IMR-90 (cell line): ENCODE results near the gene TENM4. TPM values are rescaled to one million over a fixed set of nuclear protein-coding genes. Genes with fewer than 3 reads are reported as not detected.

Source experiments
- ATAC-seq: fragments of 200-7000 bp; cut with Tn5 transposase; 2 replicates; pipeline ENCODE4 v1.9.1; 2020; ENCODE audit warnings: low read depth, mild to moderate bottlenecking, moderate library complexity
- BruUV-seq: library from RNA; stranded (reverse); fragments of 400-500 nt; replicated peaks from 2 replicates; lab custom pipeline; 2021; lab: Mats Ljungman, UMichigan
- CTCF ChIA-PET: fragments of 300-600 bp; formaldehyde crosslinking; extraction: SDS; loops from one replicate; lab custom pipeline; 2021; ENCODE audit warnings: antibody characterized with exemption; lab: Yijun Ruan, JAX
- POLR2A ChIA-PET: fragments of 300-600 bp; sonication (Branson Sonifier 250); formaldehyde crosslinking; loops from one replicate; lab custom pipeline; 2022; ENCODE audit warnings: antibody characterized with exemption; ENCODE audit not compliant: unreplicated experiment; lab: Charles Lee
- DNase-seq: peaks from one replicate; pipeline ENCODE4 v3.0.0; 2013
- H2AFZ ChIP-seq: replicated peaks from 2 replicates; pipeline ENCODE3; 2013; ENCODE audit warnings: low read length, mild to moderate bottlenecking; ENCODE audit not compliant: poor library complexity
- H2AK5ac ChIP-seq: 2 replicates; pipeline ENCODE4 v1.6.1; 2013; ENCODE audit warnings: low read depth, low read length, inconsistent platforms
- H2AK9ac ChIP-seq: replicated peaks from 2 replicates; pipeline ENCODE3; 2013; ENCODE audit warnings: mild to moderate bottlenecking, low read depth, low read length, moderate library complexity; ENCODE audit not compliant: poor library complexity
- H2BK120ac ChIP-seq: 2 replicates; pipeline ENCODE4 v1.6.1; 2013; ENCODE audit warnings: low read depth, low read length, inconsistent platforms
- H2BK15ac ChIP-seq: 3 replicates; pipeline ENCODE4 v1.6.1; 2013; ENCODE audit warnings: low read depth, low read length, inconsistent platforms
- H2BK20ac ChIP-seq: 2 replicates; pipeline ENCODE4 v1.6.1; 2013; ENCODE audit warnings: low read depth, mild to moderate bottlenecking, inconsistent platforms, low read length, moderate library complexity
- H2BK5ac ChIP-seq: 2 replicates; pipeline ENCODE4 v1.6.1; 2013; ENCODE audit warnings: mild to moderate bottlenecking, low read depth, low read length, inconsistent platforms; ENCODE audit not compliant: poor library complexity, severe bottlenecking
- H3K14ac ChIP-seq: replicated peaks from 2 replicates; pipeline ENCODE4 v1.6.1; 2013; ENCODE audit warnings: low read depth, low read length, inconsistent platforms
- H3K18ac ChIP-seq: 2 replicates; pipeline ENCODE4 v1.6.1; 2013; ENCODE audit warnings: low read depth, low read length, control low read depth
- H3K23ac ChIP-seq: 2 replicates; pipeline ENCODE4 v1.6.1; 2013; ENCODE audit warnings: low read depth, low read length, inconsistent platforms
- H3K27ac ChIP-seq: 2 replicates; pipeline ENCODE4 v1.5.1; 2013; ENCODE audit warnings: mild to moderate bottlenecking, control low read depth, low read length; ENCODE audit not compliant: insufficient read depth
- H3K27me3 ChIP-seq: 2 replicates; pipeline ENCODE4 v1.6.1; 2013; ENCODE audit warnings: low read length; ENCODE audit not compliant: control insufficient read depth, insufficient read depth
- H3K36me3 ChIP-seq: 2 replicates; pipeline ENCODE4 v1.6.1; 2013; ENCODE audit warnings: low read length, mixed read lengths; ENCODE audit not compliant: control insufficient read depth, insufficient read depth
- H3K4ac ChIP-seq: 2 replicates; pipeline ENCODE4 v1.6.1; 2013; ENCODE audit warnings: low read depth, low read length, inconsistent platforms
- H3K4me1 ChIP-seq: 2 replicates; pipeline ENCODE4 v1.6.1; 2013; ENCODE audit warnings: low read length, mixed read lengths; ENCODE audit not compliant: control insufficient read depth, insufficient read depth
- H3K4me2 ChIP-seq: 2 replicates; pipeline ENCODE4 v1.6.1; 2013; ENCODE audit warnings: low read depth, mild to moderate bottlenecking, control low read depth, low read length, moderate library complexity
- H3K4me3 ChIP-seq: 2 replicates; pipeline ENCODE4 v1.5.1; 2013; ENCODE audit warnings: low read depth, mild to moderate bottlenecking, control low read depth, low read length, moderate library complexity; ENCODE audit not compliant: insufficient read depth
- H3K56ac ChIP-seq: 2 replicates; pipeline ENCODE4 v1.6.1; 2013; ENCODE audit warnings: low read length, inconsistent platforms; ENCODE audit not compliant: insufficient read depth; ENCODE audit errors: extremely low read depth
- H3K79me1 ChIP-seq, 2 experiments: 2 replicates each; pipeline ENCODE4 v1.6.1; 2013; ENCODE audit warnings: low read length in 2 of 2, inconsistent platforms in 1 of 2, low read depth in 1 of 2
- H3K9ac ChIP-seq: 2 replicates; pipeline ENCODE4 v1.6.1; 2013; ENCODE audit warnings: low read depth, low read length, control low read depth
- H3K9me1 ChIP-seq: 2 replicates; pipeline ENCODE4 v1.6.1; 2013; ENCODE audit warnings: low read length, inconsistent platforms; ENCODE audit not compliant: insufficient read depth
- H3K9me3 ChIP-seq: 2 replicates; pipeline ENCODE4 v1.6.1; 2013; ENCODE audit warnings: low read length; ENCODE audit not compliant: control insufficient read depth, insufficient read depth
- H4K20me1 ChIP-seq: 2 replicates; pipeline ENCODE4 v1.6.1; 2013; ENCODE audit warnings: low read length, inconsistent platforms; ENCODE audit not compliant: insufficient read depth
- H4K5ac ChIP-seq: 2 replicates; pipeline ENCODE4 v1.6.1; 2013; ENCODE audit warnings: mild to moderate bottlenecking, low read depth, low read length, control low read depth
- H4K8ac ChIP-seq, 2 experiments: 2 replicates each; pipeline ENCODE4 v1.6.1; 2013; ENCODE audit warnings: low read depth in 2 of 2, low read length in 2 of 2, control low read depth in 1 of 2, inconsistent platforms in 1 of 2
- H4K91ac ChIP-seq: 2 replicates; pipeline ENCODE4 v1.6.1; 2013; ENCODE audit warnings: low read depth, low read length, inconsistent platforms; ENCODE audit not compliant: insufficient read depth
- BHLHE40 ChIP-seq: fragments of 150-350 bp; IDR thresholded peaks from 2 replicates; pipeline ENCODE4 v1.6.1; 2016; ENCODE audit warnings: mild to moderate bottlenecking, low read depth, low read length
- CEBPB ChIP-seq: IDR thresholded peaks from 2 replicates; pipeline ENCODE4 v1.6.1; 2012; ENCODE audit warnings: low read depth, low read length, improper control_type of control experiment
- CHD1 ChIP-seq: IDR thresholded peaks from 2 replicates; pipeline ENCODE4 v1.6.1; 2012; ENCODE audit warnings: low read depth, low read length, improper control_type of control experiment
- FOS ChIP-seq: fragments of 150-350 bp; IDR thresholded peaks from 2 replicates; pipeline ENCODE4 v1.6.1; 2016; ENCODE audit warnings: low read depth, low read length
- MAFK ChIP-seq: IDR thresholded peaks from 2 replicates; pipeline ENCODE4 v1.6.1; 2012; ENCODE audit warnings: low read depth, low read length, improper control_type of control experiment
- MAZ ChIP-seq: IDR thresholded peaks from 2 replicates; pipeline ENCODE4 v1.6.1; 2012; ENCODE audit warnings: low read depth, mild to moderate bottlenecking, low read length, improper control_type of control experiment, moderate library complexity, borderline replicate concordance
- MXI1 ChIP-seq: IDR thresholded peaks from 2 replicates; pipeline ENCODE4 v1.6.1; 2012; ENCODE audit warnings: low read depth, mild to moderate bottlenecking, low read length, moderate library complexity, borderline replicate concordance
- POLR2A ChIP-seq: IDR thresholded peaks from 2 replicates; pipeline ENCODE4 v1.6.1; 2012; ENCODE audit warnings: mild to moderate bottlenecking, low read depth, low read length
- RAD21 ChIP-seq: IDR thresholded peaks from 2 replicates; pipeline ENCODE4 v1.6.1; 2012; ENCODE audit warnings: low read length, improper control_type of control experiment
- RCOR1 ChIP-seq: IDR thresholded peaks from 2 replicates; pipeline ENCODE4 v1.6.1; 2012; ENCODE audit warnings: mild to moderate bottlenecking, low read length, improper control_type of control experiment; ENCODE audit not compliant: insufficient replicate concordance
- RFX5 ChIP-seq: IDR thresholded peaks from 2 replicates; pipeline ENCODE4 v1.8.0; 2012; ENCODE audit warnings: low read depth, mild to moderate bottlenecking, low read length, moderate library complexity
- SMC3 ChIP-seq: fragments of 150-350 bp; IDR thresholded peaks from 2 replicates; pipeline ENCODE4 v1.6.1; 2016; ENCODE audit warnings: low read depth, mild to moderate bottlenecking, antibody characterized with exemption, low read length, moderate library complexity
- WGBS, 2 experiments: methylation state at CpG; one replicate each; pipeline versions ENCODE4 v1.1.5 to v1.1.7; 2013; ENCODE audit warnings: missing lambda C conversion rate in 2 of 2; ENCODE audit not compliant: insufficient read length in 1 of 2; ENCODE audit errors: extremely low coverage in 2 of 2; 5-methylcytosine and 5-hydroxymethylcytosine counted together
- dilution Hi-C: fragments of 300-500 bp; cut with HindIII; formaldehyde crosslinking; loops from one replicate; pipeline ENCODE4 v1.14.3; 2018; ENCODE audit warnings: low sequenced_read_pairs; ENCODE audit not compliant: unreplicated experiment
- in situ Hi-C: fragments of 300-500 bp; cut with MboI; formaldehyde crosslinking; loops from 3 replicates; pipeline ENCODE4 v1.14.3; 2019; ENCODE audit warnings: low sequenced_read_pairs, inconsistent platforms, mixed read lengths
- intact Hi-C: fragments of 100-400 bp; cut with micrococcal nuclease; formaldehyde crosslinking; loops from 2 replicates; pipeline ENCODE4 v1.10.0; 2022
- polyA plus RNA-seq, 3 experiments: library from polyadenylated mRNA; depleted of rRNA; stranded (reverse); fragments of >200 nt; gene quantifications; 2 replicates each; pipeline ENCODE4 v1.2.3, GENCODE V29; 2012; ENCODE audit warnings: low replicate concordance in 1 of 3
- total RNA-seq: library from RNA; depleted of rRNA; stranded (reverse); fragments of >200 nt; gene quantifications from 2 replicates; pipeline ENCODE4 v1.2.3, GENCODE V29; 2012
- TF ChIP-seq, protein P1 (sequence below): conservative IDR thresholded peaks from 2 replicates; pipeline ENCODE4 v1.5.1; 2012; ENCODE audit warnings: mild to moderate bottlenecking, low read depth, low read length, improper control_type of control experiment
- TF ChIP-seq, protein P2 (sequence below): fragments of 150-350 bp; IDR thresholded peaks from 2 replicates; pipeline ENCODE4 v1.6.1; 2017; ENCODE audit warnings: mild to moderate bottlenecking, antibody characterized with exemption, low read length, low read depth
- TF ChIP-seq, protein P3 (sequence below): fragments of 150-350 bp; IDR thresholded peaks from 2 replicates; pipeline ENCODE4 v1.6.1; 2016; ENCODE audit warnings: low read depth, mild to moderate bottlenecking, low read length, moderate library complexity, borderline replicate concordance

TENM4 gene
- total and polyA plus RNA-seq, 2 of the 4 experiments (the other 2 are of a cell fraction) = 7.4 to 9.0 TPM

DNA sequence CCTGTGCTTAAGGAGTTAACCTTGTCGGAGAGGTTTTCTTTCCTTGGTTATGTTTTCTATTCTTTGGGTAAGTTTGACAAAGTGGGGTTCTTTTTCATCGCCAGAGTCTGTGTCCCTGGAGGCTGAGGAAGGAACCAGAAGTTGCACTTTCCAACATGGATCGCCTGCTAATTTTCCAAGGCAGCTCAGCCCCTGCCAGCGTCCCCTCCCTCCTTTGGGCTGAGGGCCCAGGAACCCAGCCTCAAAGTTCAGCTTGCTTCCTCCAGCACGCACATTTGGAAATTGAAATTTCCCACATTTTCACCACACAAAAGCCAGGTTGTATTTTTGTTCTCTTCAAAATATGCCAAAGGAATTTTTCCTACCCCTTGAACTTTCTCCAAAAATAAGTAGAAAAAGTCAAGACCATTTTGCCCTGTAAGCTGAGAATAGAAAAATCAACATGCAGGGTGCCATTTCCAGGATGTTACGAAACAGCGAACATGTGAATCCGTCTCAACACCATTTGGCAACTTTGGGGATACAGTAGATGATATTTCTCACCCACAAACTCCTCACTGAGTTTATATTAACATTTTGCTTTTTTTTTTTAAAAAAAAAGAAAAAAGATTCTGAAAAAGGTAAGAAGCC is 343.5 kb downstream of the TENM4 start:
- H3K4me3 ChIP-seq = no peak overlapping the region
- H4K8ac ChIP-seq = no peak overlapping the region
- H3K23ac ChIP-seq = no peak overlapping the region
- dilution Hi-C loops (no loop called here), intact Hi-C loops (no loop called here), in situ Hi-C loops (loop anchor here (10.0 kb wide), 2 partner anchors 337 to 443 kb away; no protein-coding TSS in a partner anchor)
- BruUV-seq = no TSS peak
- H2BK15ac ChIP-seq = no peak overlapping the region
- no peak overlapping the region for H3K4ac ChIP-seq
- no peak overlapping the region for H3K27ac ChIP-seq
- H3K36me3 ChIP-seq = no peaks in the 10 kb centered on the region
- no peak overlapping the region for H3K14ac ChIP-seq
- H3K9ac ChIP-seq = no peak overlapping the region
- no peaks in the 10 kb centered on the region for H3K79me1 ChIP-seq
- H3K18ac ChIP-seq = no peak overlapping the region
- ATAC-seq = no peak
- no peak overlapping the region for H2AFZ ChIP-seq
- POLR2A ChIA-PET = no interaction called here
- no peak overlapping the region for H4K91ac ChIP-seq
- TF ChIP-seq CEBPB (no peak), RCOR1 (no peak), SMC3 (no peak), CHD1 (no peak), BHLHE40 (no peak), POLR2A (no peak), FOS (no peak), MXI1 (no peak), MAZ (no peak), RAD21 (no peak), RFX5 (no peak), MAFK (no peak)
- TF ChIP-seq, protein P1, sequence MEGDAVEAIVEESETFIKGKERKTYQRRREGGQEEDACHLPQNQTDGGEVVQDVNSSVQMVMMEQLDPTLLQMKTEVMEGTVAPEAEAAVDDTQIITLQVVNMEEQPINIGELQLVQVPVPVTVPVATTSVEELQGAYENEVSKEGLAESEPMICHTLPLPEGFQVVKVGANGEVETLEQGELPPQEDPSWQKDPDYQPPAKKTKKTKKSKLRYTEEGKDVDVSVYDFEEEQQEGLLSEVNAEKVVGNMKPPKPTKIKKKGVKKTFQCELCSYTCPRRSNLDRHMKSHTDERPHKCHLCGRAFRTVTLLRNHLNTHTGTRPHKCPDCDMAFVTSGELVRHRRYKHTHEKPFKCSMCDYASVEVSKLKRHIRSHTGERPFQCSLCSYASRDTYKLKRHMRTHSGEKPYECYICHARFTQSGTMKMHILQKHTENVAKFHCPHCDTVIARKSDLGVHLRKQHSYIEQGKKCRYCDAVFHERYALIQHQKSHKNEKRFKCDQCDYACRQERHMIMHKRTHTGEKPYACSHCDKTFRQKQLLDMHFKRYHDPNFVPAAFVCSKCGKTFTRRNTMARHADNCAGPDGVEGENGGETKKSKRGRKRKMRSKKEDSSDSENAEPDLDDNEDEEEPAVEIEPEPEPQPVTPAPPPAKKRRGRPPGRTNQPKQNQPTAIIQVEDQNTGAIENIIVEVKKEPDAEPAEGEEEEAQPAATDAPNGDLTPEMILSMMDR = no peak
- TF ChIP-seq, protein P2, sequence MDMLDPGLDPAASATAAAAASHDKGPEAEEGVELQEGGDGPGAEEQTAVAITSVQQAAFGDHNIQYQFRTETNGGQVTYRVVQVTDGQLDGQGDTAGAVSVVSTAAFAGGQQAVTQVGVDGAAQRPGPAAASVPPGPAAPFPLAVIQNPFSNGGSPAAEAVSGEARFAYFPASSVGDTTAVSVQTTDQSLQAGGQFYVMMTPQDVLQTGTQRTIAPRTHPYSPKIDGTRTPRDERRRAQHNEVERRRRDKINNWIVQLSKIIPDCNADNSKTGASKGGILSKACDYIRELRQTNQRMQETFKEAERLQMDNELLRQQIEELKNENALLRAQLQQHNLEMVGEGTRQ = no peak
- TF ChIP-seq, protein P3, sequence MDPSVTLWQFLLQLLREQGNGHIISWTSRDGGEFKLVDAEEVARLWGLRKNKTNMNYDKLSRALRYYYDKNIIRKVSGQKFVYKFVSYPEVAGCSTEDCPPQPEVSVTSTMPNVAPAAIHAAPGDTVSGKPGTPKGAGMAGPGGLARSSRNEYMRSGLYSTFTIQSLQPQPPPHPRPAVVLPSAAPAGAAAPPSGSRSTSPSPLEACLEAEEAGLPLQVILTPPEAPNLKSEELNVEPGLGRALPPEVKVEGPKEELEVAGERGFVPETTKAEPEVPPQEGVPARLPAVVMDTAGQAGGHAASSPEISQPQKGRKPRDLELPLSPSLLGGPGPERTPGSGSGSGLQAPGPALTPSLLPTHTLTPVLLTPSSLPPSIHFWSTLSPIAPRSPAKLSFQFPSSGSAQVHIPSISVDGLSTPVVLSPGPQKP = no peak
- no peak overlapping the region for H2BK120ac ChIP-seq
- peaks cover under 1% of the 10 kb centered on the region; the same call in 1 of the 2 replicates for H3K9me1 ChIP-seq
- no peaks in the 10 kb centered on the region for H3K27me3 ChIP-seq
- H4K20me1 ChIP-seq = peaks cover 4% of the 10 kb centered on the region; the same call in 1 of the 2 replicates
- no peak overlapping the region for H2BK20ac ChIP-seq
- H4K5ac ChIP-seq = no peak overlapping the region; the same call in 1 of the 2 replicates
- no peak overlapping the region for H3K4me2 ChIP-seq
- DNase-seq = no peak
- H2BK5ac ChIP-seq = no peak overlapping the region
- H2AK5ac ChIP-seq = no peak overlapping the region
- CTCF ChIA-PET = interaction anchor here (0.6 to 1.0 kb wide), 2 partner anchors 41 to 303 kb away, joined by 3 read pairs; no protein-coding TSS in a partner anchor
- 60% methylated on average over 1 of the region's 8 CpGs; no CpG with 5 or more reads in 1 of the 2 experiments for WGBS, 2 experiments
- H3K4me1 ChIP-seq = peaks cover 11% of the 10 kb centered on the region
- H3K9me3 ChIP-seq = peaks cover 6% of the 10 kb centered on the region; the same call in 1 of the 2 replicates
- no peak overlapping the region for H3K56ac ChIP-seq
- no peak overlapping the region for H2AK9ac ChIP-seq
